Measurements from ENCODE around the gene CEACAM1.

GRCh38 chr19:42548552-42548951, 20.3 kb upstream of the CEACAM1 start:
- TF ChIP-seq POLR2A (IDR thresholded peaks at IDR 0.05), result no peak
- no peak for TF ChIP-seq CTCF (IDR thresholded peaks at IDR 0.05)
- no peak for TF ChIP-seq POLR2AphosphoS5 (IDR thresholded peaks at IDR 0.05)
